GM19452 (cell line): Measurements from ENCODE around the gene ACD.
A peak's percentile ranks its signal among the peaks of the same experiment; 100 is the strongest.
"Not testable (repeated sequence)": the region's sequence is repeated elsewhere in the genome, so short reads cannot be mapped to it uniquely, and the experiment has no call there.

Experiments used
- ATAC-seq: cut with Tn5 transposase; IDR thresholded peaks from one replicate; pipeline ENCODE4 v1.9.1; 2021; ENCODE audit not compliant: unreplicated experiment

ACD gene

DNA sequence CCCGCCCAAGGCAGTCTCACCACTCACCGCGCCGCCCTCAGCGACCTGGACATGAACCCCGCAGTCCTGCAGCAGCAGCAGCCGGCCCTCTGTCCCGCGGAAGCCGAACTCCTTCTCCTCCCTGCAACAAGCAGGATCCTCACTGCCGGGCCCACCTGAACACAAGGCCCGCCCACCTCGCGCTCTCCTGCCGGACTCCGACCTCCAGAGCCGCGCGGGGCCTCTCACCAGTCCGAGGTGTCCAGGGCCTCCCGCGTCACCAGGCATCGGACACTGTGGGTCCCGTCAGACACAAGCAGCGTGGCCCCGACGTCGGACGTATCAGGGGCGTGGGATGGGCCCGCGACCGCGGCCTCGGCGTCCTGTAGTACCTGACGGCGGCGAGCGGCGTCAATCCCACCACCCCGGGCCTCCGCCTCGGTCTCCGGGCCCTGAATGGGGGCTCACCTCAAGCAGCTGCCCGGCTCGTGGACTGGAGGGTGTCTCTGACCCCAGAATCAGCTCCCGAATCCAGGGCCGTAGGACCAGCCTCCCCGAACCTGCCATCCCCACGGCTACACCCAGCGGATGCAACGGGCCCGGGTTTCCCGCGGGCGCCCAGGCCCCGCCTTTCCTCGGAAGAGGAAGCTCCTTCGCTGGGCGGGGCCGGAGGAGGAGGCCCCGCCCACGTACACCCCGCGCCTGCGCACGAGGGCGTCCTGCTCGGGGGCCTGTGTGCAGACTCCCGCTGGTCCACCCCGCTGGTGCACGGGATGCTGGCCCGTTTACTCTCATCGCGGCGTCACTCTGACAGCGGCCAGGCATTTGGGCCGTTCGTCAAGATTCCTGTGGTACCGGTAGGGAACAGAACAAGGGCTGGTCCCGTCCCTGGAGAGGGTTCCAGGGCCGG lies at the start of gene ACD:
Gene ACD, minus strand, starts transcription at position 586 of the 889 bp plus-strand sequence. Its CDS starts 40 bp downstream, at position 546.
- ATAC-seq: peak; percentile 54

DNA sequence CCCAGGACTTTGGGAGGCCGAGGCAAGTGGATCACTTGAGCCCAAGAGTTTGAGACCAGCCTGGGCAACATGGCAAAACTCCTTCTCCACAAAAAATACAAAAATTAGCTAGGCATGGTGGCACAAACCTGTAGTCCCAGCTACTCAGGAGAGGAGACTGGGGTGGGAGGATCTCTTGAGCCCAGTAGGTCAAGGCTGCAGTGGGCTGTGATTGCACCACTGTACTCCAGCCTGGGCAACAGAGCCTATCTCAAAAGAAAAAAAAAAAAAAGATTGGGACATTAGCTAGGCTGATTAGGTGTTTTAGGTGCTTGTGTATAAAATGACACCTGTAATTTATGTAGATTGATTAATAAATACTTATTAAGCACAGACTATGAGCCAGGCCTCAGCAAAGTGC lies 49.0 kb upstream of the ACD start:
- no peak for ATAC-seq

DNA sequence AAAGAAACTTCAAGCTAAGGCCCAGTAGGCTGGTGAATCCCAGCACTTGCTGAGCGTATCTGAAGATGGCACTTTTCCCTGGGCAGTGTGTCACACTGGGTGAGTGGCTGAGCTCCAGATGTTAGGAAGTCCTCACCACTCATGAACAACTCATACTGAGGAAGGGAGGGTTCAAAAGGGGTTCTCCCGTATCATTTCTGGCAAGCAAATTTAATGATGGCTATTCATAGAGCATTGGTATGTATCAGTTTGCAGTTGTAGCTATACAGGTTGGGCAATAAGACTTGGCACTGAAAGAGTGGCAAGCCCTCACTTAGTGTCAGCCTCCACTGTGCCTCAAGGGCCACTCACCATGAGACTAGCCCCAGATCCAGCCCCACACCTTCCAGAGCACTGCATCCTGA lies 48.3 kb upstream of the ACD start:
- ATAC-seq: no peak

DNA sequence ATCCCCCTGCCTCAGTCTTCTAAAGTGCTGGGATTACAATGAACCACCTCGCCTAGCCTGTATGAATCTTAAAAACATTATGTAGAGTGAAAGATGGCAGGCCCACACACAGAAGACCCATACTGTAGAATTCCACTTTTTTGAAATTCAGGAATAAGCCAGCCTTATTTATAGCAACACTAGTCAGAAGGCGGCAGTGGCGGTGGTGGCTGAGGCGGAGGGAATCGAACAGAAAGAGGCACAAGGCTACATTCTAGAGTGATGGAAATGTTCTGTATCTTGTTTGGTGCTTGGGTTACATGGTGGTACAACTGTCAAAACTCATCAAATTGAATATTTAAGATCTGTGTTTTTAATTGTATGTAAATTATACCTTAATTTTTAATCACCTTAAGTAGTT lies 47.7 kb upstream of the ACD start:
- ATAC-seq: no peak

DNA sequence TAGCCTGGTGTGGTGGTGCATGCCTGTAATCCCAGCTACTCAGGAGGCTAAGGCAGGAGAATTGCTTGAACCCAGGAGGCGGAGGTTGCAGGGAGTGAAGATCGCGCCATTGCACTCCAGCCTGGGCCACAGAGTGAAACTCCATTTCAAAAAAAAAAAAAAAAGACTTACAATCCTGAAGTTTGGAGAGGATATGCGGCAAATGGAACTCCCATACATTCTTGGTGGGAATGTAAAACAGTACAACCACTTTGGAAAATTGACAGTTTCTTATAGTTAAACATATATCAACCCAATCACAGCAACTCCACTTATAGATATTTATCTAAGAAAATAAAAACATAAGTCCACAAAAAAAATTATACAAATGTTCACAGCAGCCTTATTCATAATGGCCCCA lies 47.1 kb upstream of the ACD start:
- ATAC-seq: no peak

DNA sequence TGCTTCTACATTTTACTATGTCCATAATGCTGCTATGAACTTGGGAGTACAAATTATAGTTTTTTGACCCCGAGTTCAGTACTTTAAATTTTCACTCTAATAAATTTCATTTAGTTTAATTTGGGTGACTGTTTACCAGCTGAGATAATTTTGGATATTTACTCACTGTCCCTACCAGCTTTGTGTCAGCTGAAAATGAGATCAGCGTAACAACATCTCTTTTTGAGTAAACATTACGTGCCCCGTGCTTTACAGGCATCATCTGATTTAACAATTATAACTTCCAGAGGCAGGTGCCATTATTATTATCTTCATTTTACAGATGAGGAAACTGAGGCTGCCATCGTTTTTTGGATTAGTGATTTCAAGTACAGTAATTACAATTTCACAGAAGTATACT lies 44.0 kb upstream of the ACD start:
- ATAC-seq: no peak

DNA sequence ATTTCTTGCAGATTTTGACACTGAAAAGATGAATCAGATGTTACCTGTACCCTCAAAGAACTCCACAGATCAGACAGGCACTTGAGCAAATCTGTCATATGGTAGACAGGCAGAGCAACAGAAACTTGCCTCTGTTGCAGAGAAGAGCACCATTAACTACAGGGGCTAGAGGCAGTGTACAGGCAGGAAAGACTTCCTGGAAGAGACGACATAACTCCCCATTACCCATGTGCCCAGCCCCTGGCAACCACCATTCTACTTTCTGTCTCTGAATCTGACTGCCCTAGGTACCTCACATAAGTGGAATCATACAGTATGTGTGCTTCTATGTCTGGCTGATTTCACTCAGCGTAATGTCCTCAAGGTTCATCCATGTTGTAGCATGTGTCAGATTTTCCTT lies 43.6 kb upstream of the ACD start:
- no peak for ATAC-seq

DNA sequence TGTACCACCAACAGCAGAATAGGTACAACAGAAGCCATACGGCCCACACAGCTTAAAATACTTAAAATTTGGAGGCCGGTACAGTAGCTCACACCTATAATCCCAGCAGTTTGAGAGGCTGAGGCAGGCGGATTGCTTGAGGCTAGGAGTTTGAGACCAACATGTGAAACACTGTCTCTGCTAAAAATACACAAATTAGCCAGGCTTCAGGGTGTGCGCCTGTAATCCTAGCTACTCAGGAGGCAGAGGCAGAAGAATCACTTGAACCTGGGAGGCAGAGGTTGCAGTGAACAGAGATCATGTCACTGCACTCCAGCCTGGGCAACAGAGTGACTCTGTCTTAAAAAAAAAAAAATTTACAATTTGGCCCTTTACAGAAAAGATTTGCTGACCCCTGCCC lies 42.1 kb upstream of the ACD start:
- no peak for ATAC-seq

DNA sequence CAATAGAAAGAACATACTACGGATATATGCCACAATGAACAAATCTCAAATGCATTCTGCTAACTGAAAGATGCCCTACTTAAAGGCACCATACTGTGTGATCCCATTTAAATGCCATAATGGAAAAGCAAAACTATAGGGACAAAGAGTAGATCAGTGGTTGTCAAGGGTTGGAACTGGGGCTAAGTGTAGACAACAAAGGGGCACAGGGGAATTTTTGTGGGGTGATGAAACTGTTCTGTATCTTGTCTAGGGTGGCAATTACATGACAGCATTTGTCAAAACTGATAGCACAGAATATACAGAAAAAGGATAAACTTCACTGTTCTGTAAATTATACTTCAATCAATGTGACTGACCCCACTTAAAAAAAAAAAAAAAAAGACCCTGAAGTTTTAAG lies 41.4 kb upstream of the ACD start:
- ATAC-seq: no peak

DNA sequence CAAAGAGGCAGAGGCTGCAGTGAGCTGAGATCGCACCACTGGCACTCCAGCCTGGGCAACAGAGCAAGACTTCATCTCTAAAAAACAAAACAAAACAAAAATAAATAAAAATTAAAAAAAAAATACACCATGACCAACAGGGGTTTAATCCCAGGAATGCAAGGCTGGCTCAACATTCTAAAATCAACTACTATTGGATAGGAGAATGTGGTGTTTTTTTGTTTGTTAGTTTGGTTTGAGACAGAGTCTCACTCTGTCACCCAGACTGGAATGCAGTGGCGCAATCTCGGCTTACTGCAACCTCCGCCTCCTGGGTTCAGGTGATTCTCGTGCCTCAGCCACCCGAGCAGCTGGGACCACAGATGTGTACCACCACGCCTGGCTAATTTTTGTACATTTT lies 39.2 kb upstream of the ACD start:
- ATAC-seq: no peak

DNA sequence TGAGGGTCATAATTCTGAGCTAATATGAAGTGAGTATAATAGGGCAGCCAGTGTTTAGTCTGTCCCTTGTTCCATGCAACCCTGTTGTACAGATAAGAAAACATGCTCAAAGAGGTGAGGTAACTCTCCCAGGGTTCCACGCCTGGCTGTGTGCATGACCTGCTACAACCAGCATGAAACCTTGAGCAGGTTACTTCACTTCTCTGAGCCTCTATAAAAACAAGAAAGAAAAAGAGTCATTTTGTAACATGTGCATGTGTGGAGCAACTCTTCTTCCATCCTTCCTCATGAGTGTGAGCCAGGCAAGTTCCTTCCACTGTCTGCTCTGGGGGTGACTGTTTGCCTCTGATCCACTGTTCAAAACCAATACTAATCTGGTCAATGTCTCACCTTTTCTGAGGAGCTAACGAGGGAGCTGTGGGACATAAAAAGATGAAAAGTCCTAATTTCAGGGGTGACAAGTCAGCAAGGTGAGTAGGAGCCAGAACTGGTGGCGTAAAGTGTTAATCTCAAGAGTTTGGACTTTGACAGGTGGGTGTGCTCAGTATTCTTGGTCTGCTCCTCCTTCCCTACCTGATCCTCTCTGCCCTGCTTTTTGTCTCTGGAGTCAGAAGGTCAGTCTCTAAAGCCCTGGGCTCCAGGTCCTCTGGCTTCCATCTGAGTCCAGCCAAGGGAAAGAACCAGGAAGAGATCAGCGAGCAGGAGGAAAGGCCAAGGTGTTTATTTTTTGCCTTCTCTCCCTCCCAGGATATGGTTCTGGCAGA lies 37.5 kb upstream of the ACD start:
- ATAC-seq: no peak

DNA sequence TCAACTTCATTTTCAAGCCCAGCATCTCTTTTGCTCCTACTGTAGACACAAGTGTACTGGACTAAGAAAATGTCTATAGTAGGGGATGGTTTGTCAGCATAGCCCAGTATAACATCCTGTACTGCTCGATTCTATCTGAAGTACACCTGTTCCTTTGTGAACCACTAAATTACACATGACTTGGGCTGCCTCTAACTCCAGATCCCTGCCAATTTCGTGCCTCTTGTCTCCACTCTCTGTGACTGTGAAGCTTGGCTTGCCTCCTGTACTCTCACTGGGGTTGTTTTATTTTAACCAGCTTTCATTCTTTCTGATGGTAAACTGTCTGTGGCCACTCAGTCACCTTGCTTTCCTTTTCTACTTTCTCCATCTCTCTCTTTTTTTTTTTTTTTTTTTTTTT lies 34.6 kb upstream of the ACD start:
- ATAC-seq: no peak

DNA sequence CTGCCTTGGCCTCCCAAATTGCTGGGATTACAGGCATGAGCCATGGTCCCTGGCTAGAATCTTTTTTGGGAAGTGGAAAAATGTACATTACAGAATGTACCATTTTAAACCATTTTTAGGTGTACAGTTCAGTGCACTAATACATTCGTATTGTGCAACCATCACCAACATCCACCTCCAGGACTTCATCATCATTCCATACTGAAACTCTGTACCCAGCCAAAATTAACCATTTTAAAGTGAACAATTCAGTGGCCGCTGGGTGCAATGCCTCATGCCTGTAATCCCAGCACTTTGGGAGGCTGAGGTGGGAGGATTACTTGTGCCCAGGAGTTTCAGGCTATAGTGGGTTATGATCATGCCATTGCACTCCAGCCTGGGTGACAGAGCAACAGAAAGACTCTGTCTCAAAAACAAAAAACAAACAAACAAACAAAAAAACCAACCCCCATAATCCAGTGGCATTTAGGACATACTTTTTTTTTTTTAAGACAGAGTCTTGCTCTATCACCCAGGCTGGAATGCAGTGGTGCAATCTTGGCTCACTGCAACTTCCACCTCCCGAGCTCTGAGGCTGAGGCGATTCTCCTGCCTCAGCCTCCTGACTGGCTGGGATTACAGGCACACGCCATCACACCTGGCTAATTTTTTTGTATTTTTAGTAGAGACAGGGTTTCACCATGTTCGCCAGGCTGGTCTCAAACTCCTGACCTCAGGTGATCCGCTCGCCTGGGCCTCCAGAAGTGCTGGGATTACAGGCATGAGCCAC lies 33.6 kb upstream of the ACD start:
- ATAC-seq: not testable (repeated sequence)

DNA sequence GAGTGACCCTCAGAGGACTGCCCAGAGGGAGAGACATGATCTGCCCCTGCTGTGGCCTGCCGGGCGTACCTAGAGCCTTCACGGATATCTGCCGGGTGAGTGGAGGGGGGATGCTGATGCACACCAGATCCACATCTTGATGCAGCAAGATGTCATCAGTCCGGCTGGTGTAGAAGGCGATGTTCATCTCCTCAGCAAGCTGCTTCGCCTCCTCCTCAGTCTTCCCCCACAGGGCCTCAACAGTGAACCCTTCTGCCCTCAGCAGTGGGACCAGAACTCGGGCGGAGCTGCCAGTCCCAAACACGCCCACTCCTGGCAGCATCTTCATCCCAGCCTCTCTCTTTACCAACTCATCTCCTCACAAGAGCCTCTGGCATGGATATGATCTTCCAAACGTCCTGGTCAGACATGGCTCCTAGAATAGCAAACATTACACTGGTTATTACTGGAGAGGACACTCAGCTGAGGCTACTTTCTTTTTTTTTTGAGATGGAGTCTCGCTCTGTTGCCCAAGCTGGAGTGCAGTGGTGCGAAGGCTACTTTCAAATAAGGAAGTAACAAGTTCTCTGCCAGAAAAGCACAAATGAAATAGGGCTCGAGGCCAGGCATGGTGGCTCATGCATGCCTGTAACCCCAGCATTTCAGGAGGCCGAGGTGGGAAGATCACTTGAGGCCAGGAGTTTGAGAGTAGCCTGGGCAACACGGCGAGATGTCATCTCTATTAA lies 25.5 kb upstream of the ACD start:
- ATAC-seq: no peak

DNA sequence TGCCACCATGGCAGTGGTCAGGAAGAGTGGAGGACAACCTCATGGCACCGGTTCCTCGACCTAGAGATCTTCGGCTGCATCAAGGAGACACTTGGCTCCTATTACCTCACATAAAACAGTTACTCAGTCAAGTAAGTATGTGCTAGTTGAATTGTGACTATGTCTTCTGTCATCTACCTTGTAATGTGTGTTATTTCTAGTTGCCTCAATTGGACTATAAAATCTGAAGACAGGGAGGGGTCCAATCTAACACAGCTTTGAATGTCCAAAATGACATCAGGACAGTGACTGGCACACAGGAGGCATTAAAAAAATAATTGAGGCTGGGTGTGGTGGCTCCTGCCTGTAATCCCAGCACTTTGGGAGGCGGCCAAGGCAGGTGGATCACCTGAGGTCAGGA lies 23.7 kb upstream of the ACD start:
- ATAC-seq: no peak

DNA sequence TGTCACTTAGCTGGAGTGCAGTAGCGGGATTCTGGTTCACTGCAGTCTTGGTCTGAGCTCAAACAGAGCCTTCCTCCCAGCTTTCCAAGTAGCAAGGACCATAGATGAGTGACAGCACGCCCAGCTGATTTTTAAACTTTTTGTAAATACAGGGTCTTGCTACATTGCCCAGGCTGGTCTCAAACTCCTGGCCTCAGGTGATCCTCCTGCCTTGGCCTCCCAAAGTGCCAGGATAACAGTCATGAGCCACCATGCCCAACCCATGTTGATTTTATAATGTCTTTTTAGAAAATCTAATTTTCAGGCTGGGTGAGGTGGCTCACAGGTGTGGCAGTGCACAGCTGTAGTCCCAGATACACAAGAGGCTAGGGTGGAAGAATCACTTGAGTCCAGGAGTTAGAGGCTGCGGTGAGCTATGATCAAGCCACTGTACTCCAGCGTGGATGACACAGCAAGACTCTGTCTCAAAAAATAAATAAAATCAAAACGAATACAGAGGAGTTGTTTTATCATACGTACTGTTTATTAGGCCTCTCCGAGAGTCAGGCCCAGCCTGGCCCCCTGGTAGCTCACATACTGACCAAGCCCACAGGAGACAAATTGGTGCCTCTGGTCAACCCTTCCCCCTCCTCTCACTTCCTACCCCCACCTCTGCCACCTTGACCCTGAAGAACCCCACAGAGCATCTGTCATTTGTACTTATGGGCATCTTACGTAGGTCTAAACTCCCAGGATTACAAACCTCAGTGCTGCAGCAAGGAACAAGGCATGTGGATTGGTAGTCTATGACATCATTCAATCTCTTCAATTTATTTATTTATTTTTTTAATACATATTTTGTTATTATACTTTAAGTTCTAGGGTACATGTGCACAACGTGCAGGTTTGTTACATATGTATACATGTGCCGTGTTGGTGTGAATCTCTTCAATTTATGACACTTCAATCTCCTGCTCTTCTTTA lies 20.2 kb upstream of the ACD start:
- no peak for ATAC-seq

DNA sequence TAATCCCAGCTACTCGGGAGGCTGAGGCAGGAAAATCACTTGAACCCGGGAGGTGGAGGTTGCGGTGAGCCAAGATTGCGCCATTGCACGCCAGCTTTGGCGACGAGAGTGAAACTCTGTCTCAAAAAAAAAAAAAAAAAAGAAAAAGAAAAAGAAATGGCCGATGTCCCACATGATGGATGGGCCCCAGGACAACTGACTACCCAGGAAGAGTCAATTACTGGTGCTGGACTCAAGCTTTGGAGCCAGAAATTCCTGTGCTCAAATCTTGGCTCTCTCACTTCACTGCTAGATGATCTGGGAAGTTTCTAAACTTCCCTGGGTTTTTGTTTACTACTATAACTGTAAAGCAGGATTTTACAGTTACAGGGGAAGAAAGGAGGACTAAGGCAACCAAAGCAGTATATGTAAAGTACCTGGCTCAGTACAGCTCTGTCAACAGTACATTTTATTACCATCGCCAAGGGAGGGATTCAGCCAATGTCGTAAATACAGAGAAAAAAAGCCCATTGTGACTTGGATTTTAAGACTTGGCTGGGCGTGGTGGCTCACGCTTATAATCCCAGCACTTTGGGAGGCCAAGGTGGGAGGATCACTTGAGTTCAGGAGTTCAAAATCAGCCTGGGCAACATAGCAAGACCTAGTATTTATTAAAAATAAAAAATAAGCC lies 18.4 kb upstream of the ACD start:
- ATAC-seq: no peak

DNA sequence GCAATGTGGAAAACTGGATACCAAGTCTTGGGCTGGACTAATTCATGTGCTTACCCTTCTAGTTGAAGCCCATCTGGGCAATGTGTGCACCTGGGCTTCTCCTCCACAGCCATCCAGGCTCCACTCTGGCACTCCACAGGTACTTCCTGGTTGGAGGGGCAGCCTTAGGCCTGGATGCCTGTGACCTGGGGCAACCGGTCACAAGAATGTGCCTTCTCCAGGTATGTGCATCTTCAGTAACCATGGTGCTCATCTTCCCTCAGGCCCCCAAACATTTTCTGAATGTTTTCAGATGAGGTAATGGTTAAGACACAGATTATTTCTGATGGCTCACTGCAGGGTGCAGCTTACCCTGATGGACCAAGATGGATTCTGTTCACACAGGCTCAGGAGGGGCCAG lies 17.7 kb upstream of the ACD start:
- no peak for ATAC-seq

DNA sequence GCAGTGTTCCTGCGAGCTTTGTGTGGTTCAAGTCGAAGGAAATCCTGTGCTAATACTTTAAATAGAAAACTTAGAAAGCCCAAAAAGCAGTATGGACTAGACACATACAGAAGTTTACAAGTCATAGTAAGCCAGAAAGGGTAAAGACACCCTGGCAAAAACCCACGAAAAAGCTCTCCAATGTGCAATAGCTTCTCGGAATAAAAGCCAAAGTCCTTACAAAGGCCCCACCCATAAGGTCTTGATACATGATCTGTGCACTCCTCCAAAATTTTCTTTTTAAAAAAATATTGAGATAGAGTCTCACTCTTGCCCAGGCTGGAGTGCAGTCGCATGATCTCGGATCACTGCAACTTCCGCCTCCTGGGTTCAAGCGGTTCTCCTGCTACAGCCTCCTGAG lies 16.9 kb upstream of the ACD start:
- ATAC-seq: no peak
